Osteoblast (primary cell): Measurements from ENCODE around the gene CACNA1E. TPM values are rescaled to one million over a fixed set of nuclear protein-coding genes. Genes with fewer than 3 reads are reported as not detected.

Experiments used
- DNase-seq: peaks from one replicate; pipeline ENCODE4 v3.0.0; 2011; ENCODE audit warnings: low spot score, mixed read lengths; ENCODE audit not compliant: insufficient read length; ENCODE audit errors: missing footprints
- H2AFZ ChIP-seq: 2 replicates; pipeline ENCODE4 v1.6.0; 2011; ENCODE audit warnings: mild to moderate bottlenecking, low read length
- H3K27ac ChIP-seq: 2 replicates; pipeline ENCODE4 v1.5.1; 2011; ENCODE audit warnings: mild to moderate bottlenecking, low read depth, low read length, moderate library complexity
- H3K27me3 ChIP-seq: 2 replicates; pipeline ENCODE4 v1.6.0; 2012; ENCODE audit warnings: mild to moderate bottlenecking, control low read depth, inconsistent platforms, low read length, moderate library complexity; ENCODE audit not compliant: insufficient read depth
- H3K36me3 ChIP-seq: 2 replicates; pipeline ENCODE4 v1.5.1; 2011; ENCODE audit warnings: mild to moderate bottlenecking, low read length, control low read depth, moderate library complexity; ENCODE audit not compliant: insufficient read depth
- H3K4me1 ChIP-seq: 2 replicates; pipeline ENCODE4 v1.5.1; 2011; ENCODE audit warnings: mild to moderate bottlenecking, low read length, control low read depth, moderate library complexity; ENCODE audit not compliant: insufficient read depth
- H3K4me2 ChIP-seq: 2 replicates; pipeline ENCODE4 v1.6.0; 2011; ENCODE audit warnings: mild to moderate bottlenecking, low read length; ENCODE audit not compliant: insufficient read depth
- H3K4me3 ChIP-seq: fragments of 200-600 bp; sonication (generic); 3 replicates; pipeline ENCODE4 v1.5.1; 2012; ENCODE audit warnings: mild to moderate bottlenecking, low read length, inconsistent platforms; ENCODE audit not compliant: insufficient read depth
- H3K79me2 ChIP-seq: 2 replicates; pipeline ENCODE4 v1.6.0; 2012; ENCODE audit warnings: mild to moderate bottlenecking, low read length, control low read depth, inconsistent platforms; ENCODE audit not compliant: insufficient read depth
- H3K9me3 ChIP-seq: 2 replicates; pipeline ENCODE4 v1.5.1; 2011; ENCODE audit warnings: low read depth, low read length, control low read depth
- H4K20me1 ChIP-seq: 2 replicates; pipeline ENCODE4 v1.6.0; 2012; ENCODE audit warnings: mild to moderate bottlenecking, low read length, control low read depth; ENCODE audit not compliant: insufficient read depth
- CTCF ChIP-seq: IDR thresholded peaks from 2 replicates; pipeline ENCODE4 v1.5.1; 2011; ENCODE audit warnings: mild to moderate bottlenecking, low read depth, low read length, moderate library complexity; ENCODE audit errors: extremely low read depth
- total RNA-seq: library from RNA; depleted of rRNA; stranded (reverse); fragments of >200 nt; gene quantifications from 2 replicates; pipeline ENCODE4 v1.2.3, GENCODE V29; 2012

CACNA1E gene
- total RNA-seq, 1 donor: under 0.01 TPM

GRCh38 chr1:181559142-181559541 is 75.8 kb downstream of the CACNA1E start:
- H3K4me1 ChIP-seq: no peaks in the 10 kb centered on the region
- no peak overlapping the region for H3K4me2 ChIP-seq
- H3K79me2 ChIP-seq: no peaks in the 10 kb centered on the region
- no peak overlapping the region for H3K27ac ChIP-seq
- no peak overlapping the region for H2AFZ ChIP-seq
- no peak for DNase-seq
- no peaks in the 10 kb centered on the region for H3K9me3 ChIP-seq
- no peaks in the 10 kb centered on the region for H4K20me1 ChIP-seq
- H3K36me3 ChIP-seq: no peaks in the 10 kb centered on the region
- TF ChIP-seq CTCF: no peak
- H3K27me3 ChIP-seq: no peaks in the 10 kb centered on the region
- H3K4me3 ChIP-seq: no peak overlapping the region

- Histone ChIP-seq H3K27ac (no peak overlapping the region), H3K4me1 (no peaks in the 10 kb centered on the region), H4K20me1 (no peaks in the 10 kb centered on the region), H3K9me3 (no peaks in the 10 kb centered on the region), H3K36me3 (no peaks in the 10 kb centered on the region), H3K79me2 (no peaks in the 10 kb centered on the region), H3K27me3 (no peaks in the 10 kb centered on the region), H2AFZ (no peak overlapping the region), H3K4me3 (no peak overlapping the region), H3K4me2 (no peak overlapping the region)
- no peak for DNase-seq
- TF ChIP-seq CTCF: no peak
These were observed 79.1 kb downstream of the CACNA1E start for GRCh38 chr1:181562395-181562794.

GRCh38 chr1:181568736-181569135 is 85.4 kb downstream of the CACNA1E start:
- Histone ChIP-seq H2AFZ (no peak overlapping the region), H3K27me3 (no peaks in the 10 kb centered on the region), H4K20me1 (no peaks in the 10 kb centered on the region), H3K4me2 (no peak overlapping the region), H3K79me2 (no peaks in the 10 kb centered on the region), H3K27ac (no peak overlapping the region), H3K36me3 (no peaks in the 10 kb centered on the region), H3K4me1 (no peaks in the 10 kb centered on the region), H3K9me3 (no peaks in the 10 kb centered on the region), H3K4me3 (no peak overlapping the region)
- no peak for TF ChIP-seq CTCF
- DNase-seq: no peak

GRCh38 chr1:181577475-181577874 is 94.2 kb downstream of the CACNA1E start:
- no peak overlapping the region for H3K4me2 ChIP-seq
- no peaks in the 10 kb centered on the region for H3K9me3 ChIP-seq
- H3K27me3 ChIP-seq: no peaks in the 10 kb centered on the region
- TF ChIP-seq CTCF: no peak
- H3K79me2 ChIP-seq: no peaks in the 10 kb centered on the region
- no peak overlapping the region for H3K27ac ChIP-seq
- no peaks in the 10 kb centered on the region for H4K20me1 ChIP-seq
- no peaks in the 10 kb centered on the region for H3K36me3 ChIP-seq
- H3K4me1 ChIP-seq: no peaks in the 10 kb centered on the region
- no peak for DNase-seq
- no peak overlapping the region for H3K4me3 ChIP-seq
- H2AFZ ChIP-seq: no peak overlapping the region
